GM12878 (cell line): ENCODE data around the gene GPR17. TPM values are rescaled to one million over a fixed set of nuclear protein-coding genes. Genes with fewer than 3 reads are reported as not detected.

ENCODE experiments used
- ATAC-seq: fragments of 200-7000 bp; cut with Tn5 transposase; 3 replicates; pipeline ENCODE4 v1.9.1; 2020; ENCODE audit warnings: mild to moderate bottlenecking, moderate library complexity
- BruUV-seq: library from RNA; stranded (reverse); fragments of 400-500 nt; replicated peaks from 2 replicates; lab custom pipeline; 2021; lab: Mats Ljungman, UMichigan
- CTCF ChIA-PET: fragments of 300-600 bp; sonication (Branson Sonifier 250); formaldehyde crosslinking; extraction: SDS; loops from one replicate; lab custom pipeline; 2021; ENCODE audit warnings: inconsistent platforms; lab: Yijun Ruan, JAX
- POLR2A ChIA-PET: fragments of 350-600 bp; formaldehyde crosslinking; extraction: SDS; loops from one replicate; lab custom pipeline; 2021; ENCODE audit warnings: inconsistent platforms; lab: Charles Lee
- RAD21 ChIA-PET: fragments of 300-600 bp; sonication (Branson Sonifier 250); formaldehyde crosslinking; loops from one replicate; lab custom pipeline; 2023; ENCODE audit warnings: antibody characterized with exemption; ENCODE audit not compliant: unreplicated experiment; lab: Charles Lee
- SMC1A ChIA-PET: fragments of 300-600 bp; sonication (Branson Sonifier 250); formaldehyde crosslinking; loops from one replicate; lab custom pipeline; 2023; ENCODE audit not compliant: unreplicated experiment, uncharacterized antibody; lab: Charles Lee
- DNase-seq: peaks from one replicate; pipeline ENCODE4 v3.0.0-alpha.2; 2011; ENCODE audit warnings: low read depth, low spot score
- FAIRE-seq: peaks from 3 replicates; lab custom pipeline; 2011; peaks lifted over from hg19 to GRCh38; lab: Jason Lieb, UNC
- H2AFZ ChIP-seq: 2 replicates; pipeline ENCODE4 v1.6.0; 2011; ENCODE audit warnings: low read depth, low read length, control low read depth; ENCODE audit not compliant: control insufficient read depth
- H3K27ac ChIP-seq: 2 replicates; pipeline ENCODE4 v1.5.1; 2011; ENCODE audit warnings: control low read depth; ENCODE audit not compliant: control insufficient read depth, insufficient read depth
- H3K27me3 ChIP-seq, 2 experiments: replicated peaks in 1 of 2; 2 replicates each; pipeline versions ENCODE4 v1.6.0 to v1.6.1; 2011; ENCODE audit warnings: low read length in 1 of 2; ENCODE audit not compliant: control insufficient read depth in 2 of 2, insufficient read depth in 2 of 2
- H3K36me3 ChIP-seq, 2 experiments: 2 replicates each; pipeline ENCODE4 v1.5.1; 2011; ENCODE audit warnings: low read length in 1 of 2; ENCODE audit not compliant: control insufficient read depth in 2 of 2, insufficient read depth in 2 of 2
- H3K4me1 ChIP-seq: 2 replicates; pipeline ENCODE4 v1.6.1; 2011; ENCODE audit warnings: mild to moderate bottlenecking, low read length, moderate library complexity, mixed read lengths; ENCODE audit not compliant: control insufficient read depth, insufficient read depth
- H3K4me2 ChIP-seq: 2 replicates; pipeline ENCODE4 v1.6.0; 2011; ENCODE audit warnings: control low read depth; ENCODE audit not compliant: control insufficient read depth, insufficient read depth
- H3K4me3 ChIP-seq: fragments of 200-600 bp; sonication (generic); 2 replicates; pipeline ENCODE4 v1.5.1; 2016
- H3K79me2 ChIP-seq: 2 replicates; pipeline ENCODE4 v1.6.0; 2011; ENCODE audit warnings: low read length; ENCODE audit not compliant: control insufficient read depth, insufficient read depth
- H3K9ac ChIP-seq: 2 replicates; pipeline ENCODE4 v1.8.0; 2011; ENCODE audit warnings: low read length, control low read depth, mixed read lengths; ENCODE audit not compliant: control insufficient read depth, insufficient read depth
- H3K9me3 ChIP-seq: replicated peaks from 3 replicates; pipeline ENCODE4 v1.5.1; 2011; ENCODE audit warnings: mild to moderate bottlenecking, low read length; ENCODE audit not compliant: control insufficient read depth, insufficient read depth
- H4K20me1 ChIP-seq: 2 replicates; pipeline ENCODE4 v1.6.0; 2011; ENCODE audit not compliant: control insufficient read depth, insufficient read depth
- NR2C2 ChIP-seq: IDR thresholded peaks from 2 replicates; pipeline ENCODE4 v1.6.1; 2011; ENCODE audit warnings: borderline replicate concordance, low read depth; ENCODE audit not compliant: control insufficient read depth, insufficient read length
- POLR2A ChIP-seq: IDR thresholded peaks from 2 replicates; pipeline ENCODE4 v1.6.1; 2011; ENCODE audit warnings: low read depth, mild to moderate bottlenecking, low read length
- ZNF207 ChIP-seq: fragments of 450-650 bp; IDR thresholded peaks from 2 replicates; pipeline ENCODE4 v1.6.1; 2014; ENCODE audit warnings: antibody characterized with exemption, mild to moderate bottlenecking, borderline replicate concordance
- ZNF384 ChIP-seq: IDR thresholded peaks from 2 replicates; pipeline ENCODE4 v1.6.1; 2012; ENCODE audit warnings: low read depth, mild to moderate bottlenecking, low read length, improper control_type of control experiment, borderline replicate concordance
- WGBS: methylation state at CpG from one replicate; pipeline ENCODE4 v1.1.6; 2016; ENCODE audit warnings: low lambda C conversion rate; ENCODE audit not compliant: insufficient replicate concordance, insufficient coverage; ENCODE audit errors: missing lambda C conversion rate; 5-methylcytosine and 5-hydroxymethylcytosine counted together
- in situ Hi-C: fragments of 300-500 bp; cut with MboI; formaldehyde crosslinking; loops from 9 replicates; pipeline ENCODE4 v1.14.3; 2018; ENCODE audit warnings: mixed read lengths
- intact Hi-C: fragments of 100-400 bp; cut with micrococcal nuclease; formaldehyde crosslinking; loops from one replicate; pipeline ENCODE4 v1.14.2; 2022; ENCODE audit not compliant: unreplicated experiment
- polyA plus RNA-seq, 11 experiments: library from polyadenylated mRNA; depleted of rRNA in 4 of 11; unstranded in 6 of 11; stranded (reverse) in 5 of 11; fragments of >200 nt; fragmentation: Nextera tagmentation in 4 of 11; fragmentation: Illumina TruSeq in 1 of 11; extraction: Ambion mirVana in 4 of 11; extraction: Trizol in 1 of 11; gene quantifications; 1 replicate in 1 of 11; 2 replicates in 10 of 11; pipeline versions ENCODE4 v1.2.1 to v1.2.3, GENCODE V29; 2011 to 2016; ENCODE audit warnings: inconsistent platforms in 2 of 11, missing spikeins in 2 of 11, low read depth in 1 of 11
- total RNA-seq, 4 experiments: library from RNA; depleted of rRNA in 3 of 4; stranded (reverse); fragments of >200 nt in 3 of 4; fragmentation: Illumina TruSeq in 1 of 4; extraction: Trizol in 1 of 4; gene quantifications; 2 replicates each; pipeline versions ENCODE4 v1.2.1 to v1.2.3, GENCODE V29; 2013 to 2021
- TF ChIP-seq, protein P1 (sequence below): fragments of 450-650 bp; IDR thresholded peaks from 2 replicates; pipeline ENCODE4 v1.6.1; 2016; ENCODE audit warnings: mild to moderate bottlenecking, moderate library complexity, borderline replicate concordance
- TF ChIP-seq, protein P2 (sequence below): IDR thresholded peaks from 2 replicates; pipeline ENCODE4 v1.6.1; 2012; ENCODE audit warnings: low read depth, low read length, improper control_type of control experiment
- TF ChIP-seq, protein P3 (sequence below): fragments of 450-650 bp; IDR thresholded peaks from 2 replicates; pipeline ENCODE4 v1.6.1; 2016; ENCODE audit warnings: mild to moderate bottlenecking

GPR17 gene
- total and polyA plus RNA-seq, 10 of the 15 experiments (the other 5 are each of a cell fraction or from before 2014, with no cell fraction given): not detected

DNA sequence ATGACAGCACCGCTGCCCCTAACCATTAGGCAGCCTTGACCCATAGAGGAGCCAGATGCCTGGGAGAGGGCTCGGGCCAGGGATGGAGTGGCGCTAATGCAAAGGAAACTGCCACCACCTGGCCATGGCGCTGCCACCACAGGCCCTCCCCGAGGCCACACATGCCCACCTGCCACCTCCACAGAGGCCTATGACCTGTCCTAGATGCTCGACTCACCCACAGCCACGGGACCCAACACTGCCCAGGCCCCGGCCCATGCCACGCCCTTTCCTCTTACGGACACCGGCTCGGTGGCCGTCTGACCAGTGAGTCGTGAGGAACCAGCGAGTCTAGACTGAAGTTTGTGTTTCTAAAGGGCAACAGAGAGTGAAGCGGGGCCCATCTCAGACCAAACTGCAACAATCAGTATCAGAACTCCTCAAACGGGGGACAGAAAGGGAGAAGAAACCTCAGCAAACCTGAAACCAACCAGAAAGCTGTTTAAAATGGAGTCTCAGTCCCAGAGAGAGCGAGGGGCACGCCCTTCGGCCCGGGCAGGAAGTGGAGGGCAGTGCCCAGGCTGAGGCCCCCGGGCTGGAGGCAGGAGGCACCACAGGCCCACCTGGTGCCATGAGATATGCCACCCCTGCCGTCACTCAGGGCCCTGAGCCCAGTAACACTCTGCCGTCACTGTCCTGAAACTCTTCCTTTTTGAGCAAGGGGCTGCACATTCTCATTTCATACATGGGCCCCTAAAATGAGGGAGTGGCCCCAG is 711 bp downstream of the GPR17 start:
- ChIA-PET CTCF (interaction anchor here (8.3 kb wide), 1 partner anchor 55 kb away, joined by 90 read pairs; no protein-coding TSS in a partner anchor), RAD21 (interaction anchor here (0.6 kb wide), 1 partner anchor 162 kb away, joined by 3 read pairs; no protein-coding TSS in a partner anchor), POLR2A (no interaction called here)
- H3K4me2 ChIP-seq: no peak overlapping the region
- in situ Hi-C loops: loop anchor here (5.0 kb wide), 1 partner anchor 449 kb away; no protein-coding TSS in a partner anchor
- no peaks in the 10 kb centered on the region for H3K36me3 ChIP-seq
- H3K79me2 ChIP-seq: no peaks in the 10 kb centered on the region
- no peak for FAIRE-seq
- no peak overlapping the region for H3K9ac ChIP-seq
- no peaks in the 10 kb centered on the region for H3K27me3 ChIP-seq
- BruUV-seq: no TSS peak
- no peaks in the 10 kb centered on the region for H3K4me1 ChIP-seq
- H3K4me3 ChIP-seq: no peak overlapping the region
- no peak overlapping the region for H3K27ac ChIP-seq
- no peak overlapping the region for H2AFZ ChIP-seq
- no peak for ATAC-seq
- H3K9me3 ChIP-seq: no peaks in the 10 kb centered on the region
- no peak for DNase-seq
- TF ChIP-seq, protein P1, sequence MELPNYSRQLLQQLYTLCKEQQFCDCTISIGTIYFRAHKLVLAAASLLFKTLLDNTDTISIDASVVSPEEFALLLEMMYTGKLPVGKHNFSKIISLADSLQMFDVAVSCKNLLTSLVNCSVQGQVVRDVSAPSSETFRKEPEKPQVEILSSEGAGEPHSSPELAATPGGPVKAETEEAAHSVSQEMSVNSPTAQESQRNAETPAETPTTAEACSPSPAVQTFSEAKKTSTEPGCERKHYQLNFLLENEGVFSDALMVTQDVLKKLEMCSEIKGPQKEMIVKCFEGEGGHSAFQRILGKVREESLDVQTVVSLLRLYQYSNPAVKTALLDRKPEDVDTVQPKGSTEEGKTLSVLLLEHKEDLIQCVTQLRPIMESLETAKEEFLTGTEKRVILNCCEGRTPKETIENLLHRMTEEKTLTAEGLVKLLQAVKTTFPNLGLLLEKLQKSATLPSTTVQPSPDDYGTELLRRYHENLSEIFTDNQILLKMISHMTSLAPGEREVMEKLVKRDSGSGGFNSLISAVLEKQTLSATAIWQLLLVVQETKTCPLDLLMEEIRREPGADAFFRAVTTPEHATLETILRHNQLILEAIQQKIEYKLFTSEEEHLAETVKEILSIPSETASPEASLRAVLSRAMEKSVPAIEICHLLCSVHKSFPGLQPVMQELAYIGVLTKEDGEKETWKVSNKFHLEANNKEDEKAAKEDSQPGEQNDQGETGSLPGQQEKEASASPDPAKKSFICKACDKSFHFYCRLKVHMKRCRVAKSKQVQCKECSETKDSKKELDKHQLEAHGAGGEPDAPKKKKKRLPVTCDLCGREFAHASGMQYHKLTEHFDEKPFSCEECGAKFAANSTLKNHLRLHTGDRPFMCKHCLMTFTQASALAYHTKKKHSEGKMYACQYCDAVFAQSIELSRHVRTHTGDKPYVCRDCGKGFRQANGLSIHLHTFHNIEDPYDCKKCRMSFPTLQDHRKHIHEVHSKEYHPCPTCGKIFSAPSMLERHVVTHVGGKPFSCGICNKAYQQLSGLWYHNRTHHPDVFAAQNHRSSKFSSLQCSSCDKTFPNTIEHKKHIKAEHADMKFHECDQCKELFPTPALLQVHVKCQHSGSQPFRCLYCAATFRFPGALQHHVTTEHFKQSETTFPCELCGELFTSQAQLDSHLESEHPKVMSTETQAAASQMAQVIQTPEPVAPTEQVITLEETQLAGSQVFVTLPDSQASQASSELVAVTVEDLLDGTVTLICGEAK: no peak
- TF ChIP-seq NR2C2 (no peak), POLR2A (no peak), ZNF207 (no peak), ZNF384 (no peak)
- TF ChIP-seq, protein P2, sequence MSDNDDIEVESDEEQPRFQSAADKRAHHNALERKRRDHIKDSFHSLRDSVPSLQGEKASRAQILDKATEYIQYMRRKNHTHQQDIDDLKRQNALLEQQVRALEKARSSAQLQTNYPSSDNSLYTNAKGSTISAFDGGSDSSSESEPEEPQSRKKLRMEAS: no peak
- TF ChIP-seq, protein P3, sequence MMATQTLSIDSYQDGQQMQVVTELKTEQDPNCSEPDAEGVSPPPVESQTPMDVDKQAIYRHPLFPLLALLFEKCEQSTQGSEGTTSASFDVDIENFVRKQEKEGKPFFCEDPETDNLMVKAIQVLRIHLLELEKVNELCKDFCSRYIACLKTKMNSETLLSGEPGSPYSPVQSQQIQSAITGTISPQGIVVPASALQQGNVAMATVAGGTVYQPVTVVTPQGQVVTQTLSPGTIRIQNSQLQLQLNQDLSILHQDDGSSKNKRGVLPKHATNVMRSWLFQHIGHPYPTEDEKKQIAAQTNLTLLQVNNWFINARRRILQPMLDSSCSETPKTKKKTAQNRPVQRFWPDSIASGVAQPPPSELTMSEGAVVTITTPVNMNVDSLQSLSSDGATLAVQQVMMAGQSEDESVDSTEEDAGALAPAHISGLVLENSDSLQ: no peak
- TF ChIP-seq, all 136 proteins: peak for 0
- WGBS: 36% methylated on average over 21 of the region's 24 CpGs
- no peaks in the 10 kb centered on the region for H4K20me1 ChIP-seq
- SMC1A ChIA-PET: no interaction called here
- intact Hi-C loops: loop anchor here (5.0 kb wide), 1 partner anchor 119 kb away; the partner anchor contains the start of gene IWS1
